ENCODE data around the gene GOLGA7B.
"Not testable (repeated sequence)": the region's sequence is repeated elsewhere in the genome, so short reads cannot be mapped to it uniquely, and the experiment has no call there.

GOLGA7B gene

GRCh38 chr10:97828721-97829120 is 20.9 kb upstream of the GOLGA7B start:
- H3K4me3 ChIP-seq (ENCODE audit: low read depth, low read length), result no peak overlapping the region
- TF ChIP-seq, protein P1, sequence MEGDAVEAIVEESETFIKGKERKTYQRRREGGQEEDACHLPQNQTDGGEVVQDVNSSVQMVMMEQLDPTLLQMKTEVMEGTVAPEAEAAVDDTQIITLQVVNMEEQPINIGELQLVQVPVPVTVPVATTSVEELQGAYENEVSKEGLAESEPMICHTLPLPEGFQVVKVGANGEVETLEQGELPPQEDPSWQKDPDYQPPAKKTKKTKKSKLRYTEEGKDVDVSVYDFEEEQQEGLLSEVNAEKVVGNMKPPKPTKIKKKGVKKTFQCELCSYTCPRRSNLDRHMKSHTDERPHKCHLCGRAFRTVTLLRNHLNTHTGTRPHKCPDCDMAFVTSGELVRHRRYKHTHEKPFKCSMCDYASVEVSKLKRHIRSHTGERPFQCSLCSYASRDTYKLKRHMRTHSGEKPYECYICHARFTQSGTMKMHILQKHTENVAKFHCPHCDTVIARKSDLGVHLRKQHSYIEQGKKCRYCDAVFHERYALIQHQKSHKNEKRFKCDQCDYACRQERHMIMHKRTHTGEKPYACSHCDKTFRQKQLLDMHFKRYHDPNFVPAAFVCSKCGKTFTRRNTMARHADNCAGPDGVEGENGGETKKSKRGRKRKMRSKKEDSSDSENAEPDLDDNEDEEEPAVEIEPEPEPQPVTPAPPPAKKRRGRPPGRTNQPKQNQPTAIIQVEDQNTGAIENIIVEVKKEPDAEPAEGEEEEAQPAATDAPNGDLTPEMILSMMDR (IDR thresholded peaks at IDR 0.05; ENCODE audit: borderline replicate concordance, insufficient read depth, low read depth, low read length), result no peak

- TF ChIP-seq, protein P1 (IDR thresholded peaks at IDR 0.05; ENCODE audit: borderline replicate concordance, insufficient read depth, low read depth, low read length), result no peak
- no peak overlapping the region for H3K4me3 ChIP-seq (ENCODE audit: low read depth, low read length)
These were observed 19.6 kb upstream of the GOLGA7B start for GRCh38 chr10:97830064-97830463.

DNA sequence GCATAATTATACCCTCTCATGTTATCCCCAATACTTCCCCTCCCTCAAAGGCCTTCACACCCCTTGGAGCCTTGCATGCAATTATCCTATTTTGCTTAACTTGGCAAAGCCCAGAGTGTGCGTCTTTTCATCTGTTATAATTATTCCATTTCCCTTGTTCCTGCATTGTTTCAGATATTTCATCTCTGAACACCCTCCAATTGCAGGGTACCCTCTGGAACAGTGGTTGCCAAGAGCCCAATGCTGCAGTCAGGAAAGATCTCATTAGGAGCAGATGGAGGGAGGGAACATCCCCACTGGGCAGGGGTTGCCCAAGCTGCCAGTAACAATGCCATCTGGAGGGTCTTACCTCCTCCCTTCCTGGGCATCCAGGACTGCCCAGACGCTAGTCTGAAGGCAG is 18.4 kb upstream of the GOLGA7B start:
- no peak overlapping the region for H3K4me3 ChIP-seq (ENCODE audit: low read depth, low read length)
- TF ChIP-seq, protein P1 (IDR thresholded peaks at IDR 0.05; ENCODE audit: borderline replicate concordance, insufficient read depth, low read depth, low read length), result no peak

DNA sequence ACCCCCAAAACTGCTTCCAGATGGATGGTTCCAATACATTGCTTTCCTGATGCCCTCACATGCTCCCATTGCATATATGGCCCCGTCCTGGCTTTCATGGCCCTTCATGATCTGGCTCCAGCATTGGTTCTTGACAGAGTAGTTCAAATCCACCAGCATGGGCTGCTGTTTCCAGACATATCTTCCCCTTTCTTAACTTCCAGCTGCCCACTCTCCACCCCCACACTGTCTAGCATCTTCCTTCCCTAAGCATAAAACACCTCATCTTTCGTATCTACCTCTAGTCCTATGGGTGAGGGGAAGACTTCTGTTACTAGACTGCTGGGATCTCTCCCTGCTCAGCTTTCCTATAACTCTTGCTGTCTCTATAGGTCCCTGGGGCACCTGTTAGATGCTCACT is 13.2 kb upstream of the GOLGA7B start:
- TF ChIP-seq, protein P1 (IDR thresholded peaks at IDR 0.05; ENCODE audit: borderline replicate concordance, insufficient read depth, low read depth, low read length), result no peak
- H3K4me3 ChIP-seq (ENCODE audit: low read depth, low read length), result no peak overlapping the region

DNA sequence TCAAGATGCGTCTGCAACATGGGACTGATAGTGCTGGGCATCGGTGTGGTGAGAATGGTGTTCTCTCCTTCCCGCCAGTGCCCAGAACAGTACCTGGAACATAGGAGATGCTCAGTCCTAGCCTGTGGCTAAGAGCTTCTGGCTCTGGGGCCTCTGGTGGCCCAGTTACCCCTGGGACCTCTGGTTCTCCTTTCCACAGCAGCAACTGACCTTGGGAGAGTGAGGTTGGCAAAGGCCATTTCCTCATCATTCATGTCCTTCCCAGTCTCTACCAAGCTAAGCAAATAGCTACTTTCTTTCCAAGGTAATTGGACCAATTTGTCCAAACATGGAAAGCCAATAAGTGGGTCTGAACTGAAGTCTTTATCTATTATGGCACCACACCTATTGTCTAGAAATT is 11.6 kb upstream of the GOLGA7B start:
- TF ChIP-seq, protein P1 (IDR thresholded peaks at IDR 0.05; ENCODE audit: borderline replicate concordance, insufficient read depth, low read depth, low read length), result no peak
- H3K4me3 ChIP-seq (ENCODE audit: low read depth, low read length), result no peak overlapping the region

DNA sequence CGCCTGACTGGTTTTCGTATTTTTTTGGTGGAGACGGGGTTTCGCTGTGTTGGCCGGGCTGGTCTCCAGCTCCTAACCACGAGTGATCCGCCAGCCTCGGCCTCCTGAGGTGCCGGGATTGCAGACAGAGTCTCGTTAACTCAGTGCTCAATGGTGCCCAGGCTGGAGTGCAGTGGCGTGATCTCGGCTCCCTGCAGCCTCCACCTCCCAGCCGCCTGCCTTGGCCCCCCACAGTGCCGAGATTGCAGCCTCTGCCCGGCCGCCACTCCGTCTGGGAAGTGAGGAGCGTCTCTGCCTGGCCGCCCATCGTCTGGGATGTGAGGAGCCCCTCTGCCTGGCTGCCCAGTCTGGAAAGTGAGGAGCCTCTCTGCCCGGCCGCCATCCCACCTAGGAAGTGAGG is 8.5 kb upstream of the GOLGA7B start:
- not testable (repeated sequence) for H3K4me3 ChIP-seq (ENCODE audit: low read depth, low read length)

GRCh38 chr10:97842114-97842513 is 7.5 kb upstream of the GOLGA7B start:
- not testable (repeated sequence) for H3K4me3 ChIP-seq (ENCODE audit: low read depth, low read length)

GRCh38 chr10:97842656-97843280 is 6.9 kb upstream of the GOLGA7B start:
- TF ChIP-seq, protein P1 (IDR thresholded peaks at IDR 0.05; ENCODE audit: borderline replicate concordance, insufficient read depth, low read depth, low read length), result no peak
- H3K4me3 ChIP-seq (ENCODE audit: low read depth, low read length), result no peak overlapping the region

Measured in GM12875 (cell line).